HepG2 (cell line): ENCODE data around the gene FAM222B. TPM values are rescaled to one million over a fixed set of nuclear protein-coding genes. Genes with fewer than 3 reads are reported as not detected.
A peak's percentile ranks its signal among the peaks of the same experiment; 100 is the strongest.

Source experiments
- FOXJ3 ChIP-seq: sonication (generic); formaldehyde crosslinking; IDR thresholded peaks from 2 replicates; pipeline ENCODE4 v1.4.0; 2020; ENCODE audit warnings: missing genetic modification reagents, mild to moderate bottlenecking, borderline replicate concordance
- GTF3A ChIP-seq: sonication (generic); formaldehyde crosslinking; conservative IDR thresholded peaks from 2 replicates; pipeline ENCODE4 v1.4.0; 2020; ENCODE audit warnings: mild to moderate bottlenecking, missing genetic modification reagents
- HNF4G ChIP-seq, 2 experiments: sonication (generic) in 1 of 2; formaldehyde crosslinking in 1 of 2; IDR thresholded peaks; 2 replicates each; pipeline versions ENCODE4 v1.4.0 to v1.6.1; 2011 to 2020; ENCODE audit warnings: borderline replicate concordance in 2 of 2, low read depth in 2 of 2, mild to moderate bottlenecking in 2 of 2, low read length in 1 of 2, missing genetic modification reagents in 1 of 2, moderate library complexity in 1 of 2
- HNRNPLL ChIP-seq: fragments of 200-400 bp; formaldehyde crosslinking; IDR thresholded peaks from 2 replicates; pipeline ENCODE4 v1.6.1; 2017; ENCODE audit warnings: mild to moderate bottlenecking, low read depth, low read length; ENCODE audit not compliant: poor library complexity, severe bottlenecking
- POLR2A ChIP-seq, 2 experiments: IDR thresholded peaks; 2 replicates each; pipeline ENCODE4 v1.6.1; 2011; ENCODE audit warnings: low read depth in 2 of 2, low read length in 2 of 2, mild to moderate bottlenecking in 1 of 2, moderate library complexity in 1 of 2; ENCODE audit not compliant: insufficient read depth in 1 of 2
- SIN3A ChIP-seq: IDR thresholded peaks from 2 replicates; pipeline ENCODE4 v1.6.1; 2011; ENCODE audit warnings: low read depth, mild to moderate bottlenecking, control low read depth, low read length, borderline replicate concordance
- SRSF4 ChIP-seq: fragments of 200-400 bp; formaldehyde crosslinking; IDR thresholded peaks from one replicate; pipeline ENCODE4 v1.6.1; 2018; ENCODE audit warnings: mild to moderate bottlenecking, low read depth, low read length, moderate library complexity; ENCODE audit not compliant: poor library complexity, severe bottlenecking
- THAP11 ChIP-seq: IDR thresholded peaks from 2 replicates; pipeline ENCODE4 v1.6.1; 2016; ENCODE audit warnings: missing biosample characterization, missing genetic modification reagents
- ZBTB7B ChIP-seq: sonication (generic); formaldehyde crosslinking; IDR thresholded peaks from 2 replicates; pipeline ENCODE4 v1.4.0; 2020; ENCODE audit warnings: missing genetic modification reagents
- ZFP36L1 ChIP-seq: sonication (generic); formaldehyde crosslinking; IDR thresholded peaks from 2 replicates; pipeline ENCODE4 v1.8.0; 2022; ENCODE audit warnings: mild to moderate bottlenecking, missing genetic modification reagents, moderate library complexity
- ZNF296 ChIP-seq: sonication (generic); formaldehyde crosslinking; conservative IDR thresholded peaks from 2 replicates; pipeline ENCODE4 v1.5.0; 2020; ENCODE audit warnings: mild to moderate bottlenecking, missing genetic modification reagents
- ZNF3 ChIP-seq: IDR thresholded peaks from 2 replicates; pipeline ENCODE4 v1.7.0; 2017; ENCODE audit warnings: inconsistent platforms
- ZNF44 ChIP-seq: sonication (generic); formaldehyde crosslinking; IDR thresholded peaks from 2 replicates; pipeline ENCODE4 v1.5.1; 2020; ENCODE audit warnings: mild to moderate bottlenecking, missing genetic modification reagents
- ZNF451 ChIP-seq: sonication (generic); formaldehyde crosslinking; IDR thresholded peaks from 2 replicates; pipeline ENCODE4 v1.5.0; 2020; ENCODE audit warnings: mild to moderate bottlenecking, missing genetic modification reagents
- ZNF552 ChIP-seq: sonication (generic); formaldehyde crosslinking; IDR thresholded peaks from 2 replicates; pipeline ENCODE4 v1.9.0; 2022; ENCODE audit warnings: missing genetic modification reagents, mild to moderate bottlenecking, borderline replicate concordance
- ZNF557 ChIP-seq: sonication (generic); formaldehyde crosslinking; IDR thresholded peaks from 2 replicates; pipeline ENCODE4 v1.4.0; 2020; ENCODE audit warnings: missing genetic modification reagents
- ZNF580 ChIP-seq: IDR thresholded peaks from 2 replicates; pipeline ENCODE4 v1.6.1; 2016; ENCODE audit warnings: low read depth, borderline replicate concordance
- ZNF678 ChIP-seq: sonication (generic); formaldehyde crosslinking; IDR thresholded peaks from 2 replicates; pipeline ENCODE4 v1.4.0; 2020; ENCODE audit warnings: mild to moderate bottlenecking, missing genetic modification reagents
- ZSCAN22 ChIP-seq: sonication (generic); formaldehyde crosslinking; IDR thresholded peaks from 2 replicates; pipeline ENCODE4 v1.4.0; 2020; ENCODE audit warnings: mild to moderate bottlenecking, missing genetic modification reagents
- polyA plus RNA-seq, 8 experiments: library from polyadenylated mRNA; depleted of rRNA in 3 of 8; stranded (reverse) in 7 of 8; unstranded in 1 of 8; fragments of >200 nt; fragmentation: Illumina TruSeq in 4 of 8; extraction: Trizol in 4 of 8; gene quantifications; 2 replicates each; pipeline versions ENCODE4 v1.2.1 to v1.2.3, GENCODE V29; 2011 to 2016; ENCODE audit warnings: low read depth in 4 of 8, missing spikeins in 1 of 8, mixed read lengths in 1 of 8; ENCODE audit not compliant: insufficient read depth in 1 of 8
- total RNA-seq, 5 experiments: library from RNA; depleted of rRNA; stranded (reverse); fragments of >200 nt; fragmentation: Illumina TruSeq; extraction: Trizol; gene quantifications; 2 replicates each; pipeline ENCODE4 v1.2.3, GENCODE V29; 2016; ENCODE audit warnings: low read depth in 1 of 5
- TF ChIP-seq, protein P1 (sequence below): sonication (generic); formaldehyde crosslinking; IDR thresholded peaks from 2 replicates; pipeline ENCODE4 v1.4.0; 2020; ENCODE audit warnings: mild to moderate bottlenecking, missing genetic modification reagents
- TF ChIP-seq, protein P2 (sequence below): IDR thresholded peaks from 2 replicates; pipeline ENCODE4 v1.6.1; 2012; ENCODE audit warnings: low read length, improper control_type of control experiment
- TF ChIP-seq, protein P3 (sequence below): sonication (generic); formaldehyde crosslinking; IDR thresholded peaks from 2 replicates; pipeline ENCODE4 v1.8.0; 2023; ENCODE audit warnings: mild to moderate bottlenecking, missing genetic modification reagents
- TF ChIP-seq, protein P4 (sequence below): sonication (generic); formaldehyde crosslinking; IDR thresholded peaks from 2 replicates; pipeline ENCODE4 v1.4.0; 2020; ENCODE audit warnings: missing genetic modification reagents, borderline replicate concordance

Gene FAM222B
- total and polyA plus RNA-seq, 2 of the 13 experiments (the other 11 are each of a cell fraction or from before 2014, with no cell fraction given), result 3.5 to 7.3 TPM

- TF ChIP-seq, protein P1, sequence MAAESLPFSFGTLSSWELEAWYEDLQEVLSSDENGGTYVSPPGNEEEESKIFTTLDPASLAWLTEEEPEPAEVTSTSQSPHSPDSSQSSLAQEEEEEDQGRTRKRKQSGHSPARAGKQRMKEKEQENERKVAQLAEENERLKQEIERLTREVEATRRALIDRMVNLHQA, result no peak
- peak; percentile 71; the same call in 1 of the 2 replicates for TF ChIP-seq ZSCAN22
- peak; percentile 66 for TF ChIP-seq THAP11 (CRISPR knock-in tag)
- TF ChIP-seq ZNF552, result peak; percentile 61; the same call in 1 of the 2 replicates
- TF ChIP-seq HNF4G (IDR thresholded peaks at IDR 0.05; ENCODE audit: borderline replicate concordance, low read depth, low read length), result no peak
- TF ChIP-seq HNF4G (CRISPR knock-in tag; IDR thresholded peaks at IDR 0.05; ENCODE audit: borderline replicate concordance, low read depth), result peak; percentile 69
- no peak for TF ChIP-seq ZNF557 (CRISPR knock-in tag)
- peak; percentile 90 for TF ChIP-seq HNRNPLL
- TF ChIP-seq, protein P2, sequence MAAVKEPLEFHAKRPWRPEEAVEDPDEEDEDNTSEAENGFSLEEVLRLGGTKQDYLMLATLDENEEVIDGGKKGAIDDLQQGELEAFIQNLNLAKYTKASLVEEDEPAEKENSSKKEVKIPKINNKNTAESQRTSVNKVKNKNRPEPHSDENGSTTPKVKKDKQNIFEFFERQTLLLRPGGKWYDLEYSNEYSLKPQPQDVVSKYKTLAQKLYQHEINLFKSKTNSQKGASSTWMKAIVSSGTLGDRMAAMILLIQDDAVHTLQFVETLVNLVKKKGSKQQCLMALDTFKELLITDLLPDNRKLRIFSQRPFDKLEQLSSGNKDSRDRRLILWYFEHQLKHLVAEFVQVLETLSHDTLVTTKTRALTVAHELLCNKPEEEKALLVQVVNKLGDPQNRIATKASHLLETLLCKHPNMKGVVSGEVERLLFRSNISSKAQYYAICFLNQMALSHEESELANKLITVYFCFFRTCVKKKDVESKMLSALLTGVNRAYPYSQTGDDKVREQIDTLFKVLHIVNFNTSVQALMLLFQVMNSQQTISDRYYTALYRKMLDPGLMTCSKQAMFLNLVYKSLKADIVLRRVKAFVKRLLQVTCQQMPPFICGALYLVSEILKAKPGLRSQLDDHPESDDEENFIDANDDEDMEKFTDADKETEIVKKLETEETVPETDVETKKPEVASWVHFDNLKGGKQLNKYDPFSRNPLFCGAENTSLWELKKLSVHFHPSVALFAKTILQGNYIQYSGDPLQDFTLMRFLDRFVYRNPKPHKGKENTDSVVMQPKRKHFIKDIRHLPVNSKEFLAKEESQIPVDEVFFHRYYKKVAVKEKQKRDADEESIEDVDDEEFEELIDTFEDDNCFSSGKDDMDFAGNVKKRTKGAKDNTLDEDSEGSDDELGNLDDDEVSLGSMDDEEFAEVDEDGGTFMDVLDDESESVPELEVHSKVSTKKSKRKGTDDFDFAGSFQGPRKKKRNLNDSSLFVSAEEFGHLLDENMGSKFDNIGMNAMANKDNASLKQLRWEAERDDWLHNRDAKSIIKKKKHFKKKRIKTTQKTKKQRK, result no peak
- TF ChIP-seq ZNF3 (CRISPR knock-in tag), result no peak
- TF ChIP-seq, protein P3, sequence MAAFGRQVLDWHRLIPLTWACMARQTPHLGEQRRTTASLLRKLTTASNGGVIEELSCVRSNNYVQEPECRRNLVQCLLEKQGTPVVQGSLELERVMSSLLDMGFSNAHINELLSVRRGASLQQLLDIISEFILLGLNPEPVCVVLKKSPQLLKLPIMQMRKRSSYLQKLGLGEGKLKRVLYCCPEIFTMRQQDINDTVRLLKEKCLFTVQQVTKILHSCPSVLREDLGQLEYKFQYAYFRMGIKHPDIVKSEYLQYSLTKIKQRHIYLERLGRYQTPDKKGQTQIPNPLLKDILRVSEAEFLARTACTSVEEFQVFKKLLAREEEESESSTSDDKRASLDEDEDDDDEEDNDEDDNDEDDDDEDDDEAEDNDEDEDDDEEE (CRISPR knock-in tag), result peak; percentile 88; the same call in 1 of the 2 replicates
- TF ChIP-seq ZNF296 (CRISPR knock-in tag), result no peak
- TF ChIP-seq SIN3A, result peak; percentile 61; the same call in 1 of the 2 replicates
- no peak for TF ChIP-seq GTF3A (CRISPR knock-in tag)
- peak; percentile 83; the same call in 1 of the 2 replicates for TF ChIP-seq ZNF678 (CRISPR knock-in tag)
- TF ChIP-seq ZFP36L1 (CRISPR knock-in tag), result peak; percentile 70; the same call in 1 of the 2 replicates
- no peak for TF ChIP-seq ZNF580
- TF ChIP-seq FOXJ3, result peak; percentile 32; the same call in 1 of the 2 replicates
- TF ChIP-seq, protein P4, sequence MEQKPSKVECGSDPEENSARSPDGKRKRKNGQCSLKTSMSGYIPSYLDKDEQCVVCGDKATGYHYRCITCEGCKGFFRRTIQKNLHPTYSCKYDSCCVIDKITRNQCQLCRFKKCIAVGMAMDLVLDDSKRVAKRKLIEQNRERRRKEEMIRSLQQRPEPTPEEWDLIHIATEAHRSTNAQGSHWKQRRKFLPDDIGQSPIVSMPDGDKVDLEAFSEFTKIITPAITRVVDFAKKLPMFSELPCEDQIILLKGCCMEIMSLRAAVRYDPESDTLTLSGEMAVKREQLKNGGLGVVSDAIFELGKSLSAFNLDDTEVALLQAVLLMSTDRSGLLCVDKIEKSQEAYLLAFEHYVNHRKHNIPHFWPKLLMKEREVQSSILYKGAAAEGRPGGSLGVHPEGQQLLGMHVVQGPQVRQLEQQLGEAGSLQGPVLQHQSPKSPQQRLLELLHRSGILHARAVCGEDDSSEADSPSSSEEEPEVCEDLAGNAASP (CRISPR knock-in tag), result peak; percentile 28; the same call in 1 of the 2 replicates
- peak; percentile 83 to 89; a peak in 2 of 4 replicates for TF ChIP-seq POLR2A (IDR thresholded peaks at IDR 0.05; ENCODE audit: insufficient read depth in 1 of 2, low read depth in 2 of 2, low read length in 2 of 2)
- TF ChIP-seq ZBTB7B (CRISPR knock-in tag), result peak; percentile 75; the same call in 1 of the 2 replicates
- peak; percentile 82 for TF ChIP-seq SRSF4
- no peak; the same call in 1 of the 2 replicates for TF ChIP-seq ZNF451 (CRISPR knock-in tag)
- TF ChIP-seq ZNF44 (CRISPR knock-in tag), result 0 out of 2 replicates have a peak, but pooled peaks have one; percentile 40
These were observed 116.8 kb downstream of the FAM222B start (continued) for GRCh38 chr17:28725660-28726225.
